Stimulated activated naive CD4-positive, alpha-beta T cell treated with Interleukin-2 at 50 U/mL for 16 hours (primary cell): ENCODE measurements around the gene SPAG7.
"Not testable (repeated sequence)": the region's sequence is repeated elsewhere in the genome, so short reads cannot be mapped to it uniquely, and the experiment has no call there.

Experiments used
- DNase-seq: peaks from one replicate; lab custom pipeline; 2025; lab: John Stamatoyannopoulos, UW

The SPAG7 gene

GRCh38 chr17:4938069-4938491 is 29.5 kb downstream of the SPAG7 start:
- DNase-seq, result no peak

GRCh38 chr17:4937553-4937952 is 30.1 kb downstream of the SPAG7 start:
- DNase-seq, result no peak

GRCh38 chr17:4936436-4936835 is 31.2 kb downstream of the SPAG7 start:
- no peak for DNase-seq

- no peak for DNase-seq
These were observed 32.0 kb downstream of the SPAG7 start for GRCh38 chr17:4935650-4936049.

GRCh38 chr17:4934173-4934979 is 33.2 kb downstream of the SPAG7 start:
- DNase-seq, result no peak

- DNase-seq, result no peak
These were observed 34.0 kb downstream of the SPAG7 start for GRCh38 chr17:4933646-4934045.

GRCh38 chr17:4932756-4933155 is 34.9 kb downstream of the SPAG7 start:
- DNase-seq, result no peak

- DNase-seq, result no peak
These were observed 35.7 kb downstream of the SPAG7 start, which contains the start of gene GP1BA for GRCh38 chr17:4931963-4932362. TSS of gene GP1BA (plus strand) at chr17:4932277. CDS start at chr17:4932605, 328 bp downstream.

GRCh38 chr17:4928881-4929280 is 38.7 kb downstream of the SPAG7 start:
- no peak for DNase-seq

- DNase-seq, result not testable (repeated sequence)
These were observed 40.9 kb downstream of the SPAG7 start for GRCh38 chr17:4926577-4927335.

- DNase-seq, result no peak
These were observed 46.3 kb downstream of the SPAG7 start for GRCh38 chr17:4921320-4921719.

- DNase-seq, result no peak
These were observed 47.1 kb downstream of the SPAG7 start for GRCh38 chr17:4920351-4921048.

- DNase-seq, result no peak
These were observed 48.0 kb downstream of the SPAG7 start for GRCh38 chr17:4919511-4920047.

- DNase-seq, result not testable (repeated sequence)
These were observed 53.1 kb downstream of the SPAG7 start for GRCh38 chr17:4914551-4914950.

GRCh38 chr17:4913994-4914393 is 53.6 kb downstream of the SPAG7 start:
- no peak for DNase-seq
